K562 (cell line): ENCODE measurements around the gene NKX6-2. TPM values are rescaled to one million over a fixed set of nuclear protein-coding genes. Genes with fewer than 3 reads are reported as not detected.

ENCODE experiments used
- ATAC-seq: fragments of 200-7000 bp; cut with Tn5 transposase; 3 replicates; pipeline ENCODE4 v1.9.1; 2020; ENCODE audit warnings: moderate library complexity
- BruUV-seq: library from RNA; stranded (reverse); fragments of 400-500 nt; replicated peaks from 2 replicates; lab custom pipeline; 2021; lab: Mats Ljungman, UMichigan
- CTCF ChIA-PET: fragments of 300-600 bp; formaldehyde crosslinking; extraction: SDS; loops from one replicate; lab custom pipeline; 2021; ENCODE audit warnings: low intra/inter-chr PET ratio; lab: Yijun Ruan, JAX
- POLR2A ChIA-PET: fragments of 300-600, 350-650 bp; sonication (Branson Sonifier 250); formaldehyde crosslinking; extraction: SDS; loops from one replicate; lab custom pipeline; 2021; ENCODE audit warnings: antibody characterized with exemption, inconsistent platforms; lab: Yijun Ruan, JAX
- DNase-seq, 4 experiments: peaks; one replicate each; pipeline versions ENCODE4 v3.0.0 to v3.0.0-alpha.2; 2011 to 2018; ENCODE audit warnings: low spot score in 3 of 4, mixed read lengths in 3 of 4; ENCODE audit errors: extremely low read depth in 1 of 4
- FAIRE-seq: peaks from 2 replicates; lab custom pipeline; 2011; peaks lifted over from hg19 to GRCh38; lab: Jason Lieb, UNC
- H2AFZ ChIP-seq: 2 replicates; pipeline ENCODE4 v1.6.0; 2011; ENCODE audit warnings: low read depth, low read length, control low read depth, inconsistent platforms
- H3K27ac ChIP-seq: fragments of 200-600 bp; 3 replicates; pipeline ENCODE4 v1.8.0; 2011; ENCODE audit warnings: low read depth, mild to moderate bottlenecking, control low read depth, inconsistent platforms, low read length, moderate library complexity, mixed read lengths; ENCODE audit errors: extremely low read depth
- H3K27me3 ChIP-seq, 2 experiments: fragments of 300-600 bp in 1 of 2; 2 replicates in 1 of 2; 3 replicates in 1 of 2; pipeline versions ENCODE4 v1.6.0 to v1.8.0; 2011; ENCODE audit warnings: inconsistent platforms in 2 of 2, low read length in 2 of 2, mild to moderate bottlenecking in 1 of 2, mixed read lengths in 1 of 2, moderate library complexity in 1 of 2; ENCODE audit not compliant: control insufficient read depth in 2 of 2, insufficient read depth in 2 of 2
- H3K36me3 ChIP-seq: fragments of 300-600 bp; 3 replicates; pipeline ENCODE4 v1.8.0; 2011; ENCODE audit warnings: mild to moderate bottlenecking, low read length, inconsistent platforms; ENCODE audit not compliant: control insufficient read depth, insufficient read depth
- H3K4me1 ChIP-seq, 2 experiments: fragments of 200-600 bp in 1 of 2; replicated peaks in 1 of 2; 2 replicates in 1 of 2; 3 replicates in 1 of 2; pipeline versions ENCODE4 v1.5.1 to v1.8.0; 2011; ENCODE audit warnings: inconsistent platforms in 2 of 2, low read length in 2 of 2, mild to moderate bottlenecking in 1 of 2, mixed read lengths in 1 of 2, moderate library complexity in 1 of 2; ENCODE audit not compliant: control insufficient read depth in 2 of 2, insufficient read depth in 2 of 2
- H3K4me2 ChIP-seq: 2 replicates; pipeline ENCODE4 v1.6.1; 2011; ENCODE audit warnings: low read length, control low read depth, inconsistent platforms, mixed read lengths; ENCODE audit not compliant: insufficient read depth
- H3K4me3 ChIP-seq: fragments of 200-600 bp; sonication (generic), shearing (Covaris generic); 2 replicates; pipeline ENCODE4 v1.5.1; 2016; ENCODE audit warnings: control low read depth, inconsistent platforms
- H3K79me2 ChIP-seq: fragments of 200-600 bp; 3 replicates; pipeline ENCODE4 v1.8.0; 2011; ENCODE audit warnings: low read length, inconsistent platforms; ENCODE audit not compliant: control insufficient read depth, insufficient read depth
- H3K9ac ChIP-seq, 2 experiments: 2 replicates each; pipeline versions ENCODE4 v1.6.0 to v1.6.1; 2011; ENCODE audit warnings: low read depth in 2 of 2, low read length in 2 of 2, control low read depth in 1 of 2, inconsistent platforms in 1 of 2, mild to moderate bottlenecking in 1 of 2, mixed read lengths in 1 of 2; ENCODE audit not compliant: insufficient read depth in 1 of 2
- H3K9me1 ChIP-seq: one replicate; pipeline ENCODE4 v1.6.0; 2011; ENCODE audit warnings: inconsistent platforms, mild to moderate bottlenecking, low read length, moderate library complexity; ENCODE audit not compliant: control insufficient read depth, insufficient read depth
- H3K9me3 ChIP-seq: replicated peaks from 2 replicates; pipeline ENCODE4 v1.5.1; 2011; ENCODE audit warnings: low read depth, low read length, inconsistent platforms; ENCODE audit not compliant: control insufficient read depth, insufficient read depth
- H4K20me1 ChIP-seq: replicated peaks from 2 replicates; pipeline ENCODE4 v1.6.1; 2011; ENCODE audit warnings: low read length, inconsistent platforms, mixed read lengths; ENCODE audit not compliant: control insufficient read depth, insufficient read depth
- CTBP1 ChIP-seq: fragments of 450-650 bp; IDR thresholded peaks from 2 replicates; pipeline ENCODE4 v1.6.1; 2016; ENCODE audit warnings: borderline replicate concordance
- NR4A1 ChIP-seq, 2 experiments: fragments of 250-450 bp in 1 of 2; fragments of 450-650 bp in 1 of 2; sonication (Bioruptor Pico) in 1 of 2; IDR thresholded peaks; 2 replicates each; pipeline versions ENCODE4 v1.4.0 to v1.6.1; 2016 to 2020; ENCODE audit warnings: mild to moderate bottlenecking in 2 of 2, missing compliant biosample characterization in 1 of 2, missing genetic modification characterization in 1 of 2, moderate library complexity in 1 of 2
- PML ChIP-seq: IDR thresholded peaks from 2 replicates; pipeline ENCODE4 v1.6.1; 2012; ENCODE audit warnings: low read length, inconsistent platforms
- TARDBP ChIP-seq: fragments of 450-650 bp; IDR thresholded peaks from 2 replicates; pipeline ENCODE4 v1.6.1; 2016
- ZNF253 ChIP-seq: fragments of 250-450 bp; sonication (Bioruptor Pico); conservative IDR thresholded peaks from 2 replicates; pipeline ENCODE4 v1.6.1; 2021; ENCODE audit warnings: mild to moderate bottlenecking
- ZNF589 ChIP-seq: fragments of 200-800 bp; sonication (Bioruptor generic); IDR thresholded peaks from 2 replicates; pipeline ENCODE4 v1.6.1; 2016; ENCODE audit warnings: low read depth, missing genetic modification characterization, missing compliant biosample characterization
- WGBS: fragments of 100-300 bp; shearing (Covaris generic); methylation state at CpG from one replicate; pipeline ENCODE4 v1.1.6; 2016; ENCODE audit warnings: low coverage, mixed read lengths; ENCODE audit not compliant: insufficient coverage; ENCODE audit errors: missing lambda C conversion rate; 5-methylcytosine and 5-hydroxymethylcytosine counted together
- in situ Hi-C: fragments of 300-500 bp; cut with MboI; formaldehyde crosslinking; loops from 4 replicates; pipeline ENCODE4 v1.15.0; 2018; ENCODE audit warnings: inconsistent platforms, mixed read lengths
- intact Hi-C: fragments of 100-400 bp; cut with micrococcal nuclease; formaldehyde crosslinking; loops from 2 replicates; pipeline ENCODE4 v1.14.2; 2022
- polyA plus RNA-seq, 8 experiments: library from polyadenylated mRNA; depleted of rRNA in 4 of 8; stranded (reverse) in 5 of 8; unstranded in 3 of 8; fragments of >200 nt; fragmentation: Nextera tagmentation in 2 of 8; fragmentation: Illumina TruSeq in 1 of 8; extraction: Ambion mirVana in 2 of 8; extraction: Trizol in 1 of 8; gene quantifications; 2 replicates each; pipeline versions ENCODE4 v1.2.1 to v1.2.3, GENCODE V29; 2011 to 2014; ENCODE audit warnings: inconsistent platforms in 1 of 8, missing spikeins in 1 of 8
- total RNA-seq, 7 experiments: library from RNA; depleted of rRNA in 6 of 7; stranded (reverse); fragments of >200 nt in 6 of 7; fragmentation: Illumina TruSeq in 2 of 7; extraction: Trizol in 2 of 7; gene quantifications; 2 replicates each; pipeline versions ENCODE4 v1.2.1 to v1.2.3, GENCODE V29; 2011 to 2021; ENCODE audit warnings: low replicate concordance in 1 of 7
- TF ChIP-seq, protein P1 (sequence below): fragments of 450-650 bp; IDR thresholded peaks from 2 replicates; pipeline ENCODE4 v1.6.1; 2017; ENCODE audit warnings: mild to moderate bottlenecking, moderate library complexity
- TF ChIP-seq, protein P2 (sequence below), 2 experiments: fragments of 150-350 bp in 1 of 2; IDR thresholded peaks; 2 replicates each; pipeline ENCODE4 v1.6.1; 2012 to 2016; ENCODE audit warnings: low read depth in 2 of 2, low read length in 2 of 2, mild to moderate bottlenecking in 1 of 2, moderate library complexity in 1 of 2

Gene NKX6-2
- total and polyA plus RNA-seq, 9 of the 15 experiments (the other 6 are each of a cell fraction or from before 2014, with no cell fraction given) = 1.0 to 1.6 TPM; not detected in 7

DNA sequence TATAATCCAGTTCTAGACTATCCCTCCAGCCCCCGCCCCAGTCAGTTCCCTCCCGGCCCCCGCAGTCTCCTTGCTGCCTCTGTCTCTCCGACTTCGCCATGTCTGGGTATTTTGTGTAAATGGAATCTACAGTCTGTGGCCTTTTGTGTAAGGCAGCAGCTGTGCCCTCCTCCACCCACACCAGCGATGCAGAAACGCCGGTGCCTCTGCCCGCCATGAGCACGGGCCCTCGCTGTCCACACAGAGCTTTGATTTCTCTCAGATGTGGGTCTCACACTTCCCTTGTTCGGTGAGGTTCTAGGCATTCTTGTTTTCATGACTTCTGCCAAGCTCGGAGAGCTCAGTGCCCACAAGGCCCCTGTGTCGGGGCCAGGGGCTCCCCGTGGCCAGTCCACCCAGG lies 37.8 kb downstream of the NKX6-2 start:
- intact Hi-C loops = no loop called here
- Histone ChIP-seq H3K9me1 (no peaks in the 10 kb centered on the region), H3K4me1 (peaks cover 0 to 5% of the 10 kb centered on the region in 2 experiments; a peak in 1 of 5 replicates), H3K27ac (no peak overlapping the region), H2AFZ (no peak overlapping the region), H3K9me3 (no peaks in the 10 kb centered on the region), H3K79me2 (no peaks in the 10 kb centered on the region), H3K36me3 (no peaks in the 10 kb centered on the region), H3K9ac (no peak overlapping the region), H3K4me3 (no peak overlapping the region), H4K20me1 (no peaks in the 10 kb centered on the region), H3K4me2 (no peak overlapping the region), H3K27me3 (no peaks in the 10 kb centered on the region)
- DNase-seq = no peak
- 46% methylated on average over 12 of the region's 15 CpGs for WGBS
- BruUV-seq = no TSS peak
- in situ Hi-C loops = no loop called here
- ChIA-PET POLR2A (interaction anchor here (1.2 kb wide), 1 partner anchor 26 kb away, joined by 3 read pairs; no protein-coding TSS in a partner anchor), CTCF (no interaction called here)
- no peak for ATAC-seq
- TF ChIP-seq ZNF589 (CRISPR knock-in tag) (no peak), CTBP1 (no peak), NR4A1 (CRISPR knock-in tag; IDR thresholded peaks at IDR 0.05) (no peak), NR4A1 (tag; IDR thresholded peaks at IDR 0.05) (no peak), TARDBP (no peak), ZNF253 (CRISPR knock-in tag) (no peak), PML (no peak)
- TF ChIP-seq, protein P1, sequence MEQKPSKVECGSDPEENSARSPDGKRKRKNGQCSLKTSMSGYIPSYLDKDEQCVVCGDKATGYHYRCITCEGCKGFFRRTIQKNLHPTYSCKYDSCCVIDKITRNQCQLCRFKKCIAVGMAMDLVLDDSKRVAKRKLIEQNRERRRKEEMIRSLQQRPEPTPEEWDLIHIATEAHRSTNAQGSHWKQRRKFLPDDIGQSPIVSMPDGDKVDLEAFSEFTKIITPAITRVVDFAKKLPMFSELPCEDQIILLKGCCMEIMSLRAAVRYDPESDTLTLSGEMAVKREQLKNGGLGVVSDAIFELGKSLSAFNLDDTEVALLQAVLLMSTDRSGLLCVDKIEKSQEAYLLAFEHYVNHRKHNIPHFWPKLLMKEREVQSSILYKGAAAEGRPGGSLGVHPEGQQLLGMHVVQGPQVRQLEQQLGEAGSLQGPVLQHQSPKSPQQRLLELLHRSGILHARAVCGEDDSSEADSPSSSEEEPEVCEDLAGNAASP = no peak
- TF ChIP-seq, protein P2, sequence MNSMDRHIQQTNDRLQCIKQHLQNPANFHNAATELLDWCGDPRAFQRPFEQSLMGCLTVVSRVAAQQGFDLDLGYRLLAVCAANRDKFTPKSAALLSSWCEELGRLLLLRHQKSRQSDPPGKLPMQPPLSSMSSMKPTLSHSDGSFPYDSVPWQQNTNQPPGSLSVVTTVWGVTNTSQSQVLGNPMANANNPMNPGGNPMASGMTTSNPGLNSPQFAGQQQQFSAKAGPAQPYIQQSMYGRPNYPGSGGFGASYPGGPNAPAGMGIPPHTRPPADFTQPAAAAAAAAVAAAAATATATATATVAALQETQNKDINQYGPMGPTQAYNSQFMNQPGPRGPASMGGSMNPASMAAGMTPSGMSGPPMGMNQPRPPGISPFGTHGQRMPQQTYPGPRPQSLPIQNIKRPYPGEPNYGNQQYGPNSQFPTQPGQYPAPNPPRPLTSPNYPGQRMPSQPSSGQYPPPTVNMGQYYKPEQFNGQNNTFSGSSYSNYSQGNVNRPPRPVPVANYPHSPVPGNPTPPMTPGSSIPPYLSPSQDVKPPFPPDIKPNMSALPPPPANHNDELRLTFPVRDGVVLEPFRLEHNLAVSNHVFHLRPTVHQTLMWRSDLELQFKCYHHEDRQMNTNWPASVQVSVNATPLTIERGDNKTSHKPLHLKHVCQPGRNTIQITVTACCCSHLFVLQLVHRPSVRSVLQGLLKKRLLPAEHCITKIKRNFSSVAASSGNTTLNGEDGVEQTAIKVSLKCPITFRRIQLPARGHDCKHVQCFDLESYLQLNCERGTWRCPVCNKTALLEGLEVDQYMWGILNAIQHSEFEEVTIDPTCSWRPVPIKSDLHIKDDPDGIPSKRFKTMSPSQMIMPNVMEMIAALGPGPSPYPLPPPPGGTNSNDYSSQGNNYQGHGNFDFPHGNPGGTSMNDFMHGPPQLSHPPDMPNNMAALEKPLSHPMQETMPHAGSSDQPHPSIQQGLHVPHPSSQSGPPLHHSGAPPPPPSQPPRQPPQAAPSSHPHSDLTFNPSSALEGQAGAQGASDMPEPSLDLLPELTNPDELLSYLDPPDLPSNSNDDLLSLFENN (IDR thresholded peaks at IDR 0.05; ENCODE audit: low read depth in 2 of 2, low read length in 2 of 2) = no peak
- no peak for FAIRE-seq
